ENCODE data around the gene PMS1.
"Not testable (repeated sequence)": the region's sequence is repeated elsewhere in the genome, so short reads cannot be mapped to it uniquely, and the experiment has no call there.

Gene PMS1

DNA sequence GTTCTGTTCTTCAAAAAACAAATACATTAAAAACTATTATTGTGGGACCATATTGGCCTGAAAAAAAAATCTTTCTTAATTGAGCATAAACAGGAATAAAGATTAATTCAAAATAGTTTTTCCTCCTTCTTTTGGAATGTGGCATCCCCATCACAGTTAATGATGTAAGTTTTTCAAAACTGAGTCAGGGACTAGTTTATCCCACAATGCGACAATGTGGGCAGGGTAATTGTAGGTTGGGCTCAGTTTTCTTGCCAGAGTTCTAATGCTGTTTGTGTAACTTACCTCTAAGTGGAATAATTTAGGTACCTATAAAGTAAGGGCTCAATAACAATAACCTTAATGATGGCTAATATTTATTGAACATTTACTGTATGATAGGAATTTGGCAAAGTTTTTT is 82.0 kb downstream of the PMS1 start:
- no peak for DNase-seq

GRCh38 chr2:189868896-189869295 is 84.6 kb downstream of the PMS1 start:
- DNase-seq, result no peak

GRCh38 chr2:189870381-189871085 is 86.3 kb downstream of the PMS1 start:
- no peak for DNase-seq

- DNase-seq, result no peak
Observed at GRCh38 chr2:189873696-189874095, 89.4 kb downstream of the PMS1 start.

DNA sequence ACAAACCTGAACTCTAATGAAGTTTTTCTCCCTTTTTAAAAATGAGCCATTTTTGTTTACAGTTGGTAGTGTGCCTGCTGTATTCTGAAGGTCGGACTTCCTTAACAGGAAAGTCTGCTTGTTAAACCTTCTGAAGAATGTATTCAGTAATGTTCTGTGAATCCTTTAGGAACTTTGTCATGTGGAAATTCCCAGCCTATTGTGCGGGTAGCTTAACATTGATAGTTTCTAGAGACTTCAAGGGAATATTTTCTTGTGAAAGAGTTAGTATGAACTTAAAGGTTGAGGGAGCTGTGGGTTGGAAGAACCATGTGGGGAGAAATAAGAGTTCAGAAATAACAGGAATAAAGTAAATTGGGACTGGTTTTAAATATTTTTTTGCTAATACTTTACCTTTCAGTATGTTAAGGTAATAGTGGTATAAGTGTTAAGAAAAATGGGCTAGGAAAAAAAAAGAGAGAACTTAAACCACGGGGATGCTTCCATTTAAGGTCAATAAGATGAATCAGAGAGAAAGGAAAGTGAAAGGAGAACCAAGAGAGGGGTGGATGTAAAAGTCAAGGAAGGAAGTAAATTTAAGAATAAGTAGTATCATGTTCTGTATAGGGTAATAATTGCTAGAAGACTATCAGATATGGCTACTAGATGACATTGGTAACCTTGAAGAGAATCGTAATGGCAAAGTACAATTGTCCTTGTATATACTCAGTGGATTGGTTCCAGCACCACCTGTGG is 90.5 kb downstream of the PMS1 start:
- DNase-seq, result no peak

- no peak for DNase-seq
Observed at GRCh38 chr2:189876271-189876670, 92.0 kb downstream of the PMS1 start.

DNA sequence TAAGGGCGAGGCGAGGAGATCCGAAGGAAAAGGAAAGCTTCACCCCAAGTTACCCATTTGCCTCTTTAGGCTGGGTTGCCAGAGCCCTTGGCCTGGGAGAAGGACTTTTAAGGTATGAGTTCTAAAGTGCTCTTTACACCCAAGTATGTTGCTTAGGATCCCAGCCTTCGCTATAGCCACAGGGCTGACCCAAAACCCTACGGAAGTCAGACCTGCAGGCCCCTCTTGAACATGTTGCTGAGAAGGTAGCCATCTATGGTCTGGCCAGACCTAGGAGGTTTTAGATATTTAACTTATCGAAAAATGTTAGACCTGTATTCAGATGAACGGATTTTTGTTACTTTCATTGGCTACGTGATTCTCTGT is 95.4 kb downstream of the PMS1 start:
- no peak for DNase-seq

DNA sequence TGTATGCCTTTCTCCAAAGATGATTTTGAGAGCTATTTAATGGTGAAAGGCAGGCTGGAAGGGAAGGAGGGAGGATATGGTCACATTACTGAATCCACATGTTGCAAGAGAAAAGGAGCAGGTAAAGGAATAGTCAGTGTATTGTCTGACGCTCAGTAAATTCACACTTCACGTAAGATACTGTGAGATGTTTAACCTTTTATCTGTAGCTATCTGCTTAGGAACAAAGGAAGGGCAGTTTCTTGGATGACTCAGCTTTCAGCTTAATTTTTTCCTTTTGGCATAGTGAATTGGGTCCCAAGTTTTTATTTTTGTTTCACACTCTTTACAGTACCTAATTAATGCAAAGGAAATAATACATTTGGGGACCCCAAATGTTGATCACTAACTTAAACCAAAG is 96.2 kb downstream of the PMS1 start:
- no peak for DNase-seq

GRCh38 chr2:189880832-189881492 is 96.7 kb downstream of the PMS1 start:
- no peak for DNase-seq

DNA sequence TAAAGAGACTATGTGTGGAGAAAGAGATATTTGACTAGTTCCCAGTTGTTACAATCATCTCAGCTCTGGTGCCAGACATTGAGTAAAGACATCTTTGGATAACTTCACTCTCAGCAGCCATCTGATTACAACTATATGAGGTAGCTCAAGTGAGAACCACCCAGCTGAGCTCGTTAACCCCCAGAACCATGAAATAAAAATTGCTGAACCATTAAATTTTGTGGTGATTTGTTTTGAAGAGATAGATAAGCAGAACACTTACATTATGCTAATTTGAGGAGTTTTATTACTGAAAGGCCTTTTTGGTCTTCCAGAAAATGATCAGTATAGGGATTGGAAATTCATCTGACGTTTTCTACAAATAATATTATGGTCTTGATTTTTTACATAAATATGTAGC is 101.1 kb downstream of the PMS1 start:
- DNase-seq, result no peak

GRCh38 chr2:189892546-189893294 is 108.5 kb downstream of the PMS1 start:
- not testable (repeated sequence) for DNase-seq

DNA sequence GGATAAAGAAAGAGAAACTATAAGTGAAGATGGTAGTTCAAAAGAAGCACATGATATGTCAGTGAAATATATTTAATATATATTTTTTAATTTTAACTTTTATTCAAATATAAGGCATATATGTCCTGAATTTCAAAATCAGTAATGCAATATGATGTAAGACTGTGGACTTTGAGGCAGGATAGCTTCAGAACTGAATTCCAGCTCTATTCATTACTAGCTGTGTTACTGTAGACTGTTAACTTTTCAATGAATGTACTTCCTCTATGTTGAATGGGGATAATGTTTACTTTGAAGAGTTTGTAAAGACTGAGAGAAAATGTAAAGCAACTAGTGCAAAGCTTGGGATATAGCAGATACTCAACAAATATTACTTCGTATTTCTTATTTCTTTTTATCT is 112.6 kb downstream of the PMS1 start:
- no peak for DNase-seq

- DNase-seq, result no peak
Observed at GRCh38 chr2:189899101-189899500, 114.9 kb downstream of the PMS1 start.

DNA sequence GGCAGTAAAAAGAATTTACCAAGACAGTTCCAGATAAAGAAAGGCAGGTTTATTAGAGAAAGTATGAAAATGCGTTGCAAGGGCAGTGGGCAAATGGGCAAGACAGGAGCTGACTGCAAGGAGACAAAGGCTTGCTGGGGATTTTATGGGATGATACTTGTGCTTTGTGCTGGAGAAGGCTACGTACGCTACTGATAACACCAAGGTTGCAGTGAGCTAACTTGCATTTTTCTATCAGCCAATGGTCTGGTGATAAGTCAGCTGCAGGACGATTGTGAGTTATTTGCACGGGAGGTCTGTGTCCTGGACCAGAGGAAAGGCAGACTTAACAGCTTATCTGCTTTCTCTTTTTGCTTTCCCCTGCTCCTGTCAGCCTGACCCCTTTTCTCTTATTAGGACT is 116.5 kb downstream of the PMS1 start:
- no peak for DNase-seq

DNA sequence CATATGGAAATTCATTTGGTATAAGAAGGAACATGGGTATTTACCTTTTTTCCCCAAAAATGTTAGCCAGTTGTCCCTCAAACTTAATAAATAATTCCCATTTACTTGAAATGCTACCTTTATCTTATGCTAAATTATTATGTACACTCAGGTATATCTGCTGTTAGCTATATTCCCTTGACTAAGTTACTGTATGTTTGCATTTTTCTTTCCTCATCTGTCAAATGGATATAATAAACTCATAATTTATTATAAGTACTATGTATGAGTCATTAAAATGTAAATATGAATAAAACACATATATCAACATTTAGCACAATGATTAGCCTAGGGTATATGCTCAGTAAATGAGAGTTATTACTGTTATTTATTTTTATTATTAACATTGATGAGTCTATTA is 117.4 kb downstream of the PMS1 start:
- no peak for DNase-seq

DNA sequence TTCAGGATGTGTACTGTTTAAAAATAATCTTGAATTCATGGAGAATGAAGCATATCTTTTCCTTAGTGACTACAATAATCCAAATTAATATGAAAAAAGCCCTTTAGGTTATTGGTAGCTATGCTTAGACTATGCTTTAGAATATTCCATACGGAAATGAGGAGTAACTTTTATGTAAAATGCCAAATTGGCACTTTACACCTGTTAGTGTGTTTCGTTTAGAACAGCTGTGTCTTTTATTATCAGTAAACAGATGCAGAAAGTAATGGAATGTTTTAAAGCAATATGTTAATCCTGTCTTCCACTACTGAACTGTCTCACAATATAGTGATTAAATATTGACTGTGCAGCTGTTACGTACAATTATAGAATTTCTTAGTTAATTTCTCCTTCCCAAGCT is 129.6 kb downstream of the PMS1 start:
- DNase-seq, result no peak

DNA sequence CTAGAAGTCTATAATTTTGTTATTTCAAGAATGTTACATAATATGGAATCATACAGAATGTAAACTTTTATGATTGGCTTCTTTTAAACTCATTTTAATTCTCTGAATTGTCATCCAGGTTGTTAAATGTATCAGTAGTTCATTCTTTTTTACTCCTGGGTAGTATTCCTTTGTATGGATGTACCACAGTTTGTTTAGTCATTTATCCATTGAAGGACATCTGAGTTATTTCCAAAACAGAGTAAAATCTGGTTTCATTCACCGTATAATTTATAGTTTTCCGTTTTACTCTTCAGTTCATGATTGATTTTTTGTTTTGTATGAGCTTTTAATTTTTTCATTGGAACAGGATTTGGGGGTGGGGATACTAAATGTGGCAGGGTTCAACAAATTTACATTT is 132.4 kb downstream of the PMS1 start:
- no peak for DNase-seq

Measured in NCI-H2227 treated with DMSO at 0.1 percent for 48 hours (cell line).